HepG2 (cell line): ENCODE data around the gene PSMB3. TPM values are rescaled to one million over a fixed set of nuclear protein-coding genes. Genes with fewer than 3 reads are reported as not detected.

Source experiments
- ATAC-seq: fragments of 200-7000 bp; cut with Tn5 transposase; 3 replicates; pipeline ENCODE4 v1.9.1; 2020; ENCODE audit warnings: mild to moderate bottlenecking, moderate library complexity
- BruUV-seq: library from RNA; stranded (reverse); fragments of 400-500 nt; replicated peaks from 2 replicates; lab custom pipeline; 2021; lab: Mats Ljungman, UMichigan
- CTCF ChIA-PET: fragments of 300-600 bp; formaldehyde crosslinking; extraction: SDS; loops from one replicate; lab custom pipeline; 2021; ENCODE audit warnings: low total read pairs, inconsistent platforms, low intra/inter-chr PET ratio; lab: Yijun Ruan, JAX
- POLR2A ChIA-PET: fragments of 350-600 bp; sonication (Branson Sonifier 250); formaldehyde crosslinking; loops from one replicate; lab custom pipeline; 2020; ENCODE audit warnings: antibody characterized with exemption, inconsistent platforms; lab: Yijun Ruan, JAX
- DNase-seq: peaks from one replicate; pipeline ENCODE4 v3.0.0-alpha.2; 2015; ENCODE audit warnings: low spot score
- FAIRE-seq: peaks from 3 replicates; lab custom pipeline; 2011; peaks lifted over from hg19 to GRCh38; lab: Jason Lieb, UNC
- H2AFZ ChIP-seq: one replicate; pipeline ENCODE4 v1.6.1; 2011; ENCODE audit warnings: low read length, inconsistent platforms
- H3K27ac ChIP-seq: fragments of 300-600 bp; 3 replicates; pipeline ENCODE4 v1.8.0; 2011; ENCODE audit warnings: mixed run types, mild to moderate bottlenecking, mixed read lengths, low read length, inconsistent platforms; ENCODE audit not compliant: insufficient read depth; ENCODE audit errors: extremely low read length
- H3K27me3 ChIP-seq, 2 experiments: fragments of 200-600 bp in 1 of 2; 2 replicates in 1 of 2; 3 replicates in 1 of 2; pipeline versions ENCODE4 v1.6.0 to v1.8.0; 2011; ENCODE audit warnings: low read length in 2 of 2, mild to moderate bottlenecking in 2 of 2, moderate library complexity in 2 of 2, inconsistent platforms in 1 of 2; ENCODE audit not compliant: insufficient read depth in 2 of 2, control insufficient read depth in 1 of 2
- H3K36me3 ChIP-seq, 2 experiments: fragments of 200-600 bp in 1 of 2; replicated peaks in 1 of 2; 2 replicates in 1 of 2; 3 replicates in 1 of 2; pipeline versions ENCODE4 v1.5.1 to v1.8.0; 2011; ENCODE audit warnings: low read length in 2 of 2, inconsistent platforms in 1 of 2; ENCODE audit not compliant: insufficient read depth in 2 of 2, control insufficient read depth in 1 of 2
- H3K4me1 ChIP-seq: 2 replicates; pipeline ENCODE4 v1.5.1; 2012; ENCODE audit warnings: low read length, inconsistent platforms; ENCODE audit not compliant: insufficient read depth
- H3K4me2 ChIP-seq: 2 replicates; pipeline ENCODE4 v1.6.0; 2011; ENCODE audit warnings: low read depth, low read length, inconsistent platforms
- H3K4me3 ChIP-seq, 3 experiments: fragments of 200-600 bp in 1 of 3; sonication (generic), shearing (Covaris generic) in 1 of 3; replicated peaks in 1 of 3; 2 replicates each; pipeline ENCODE4 v1.5.1; 2011 to 2016; ENCODE audit warnings: low read length in 3 of 3, inconsistent platforms in 2 of 3, low read depth in 2 of 3, mild to moderate bottlenecking in 2 of 3, control low read depth in 1 of 3, mixed read lengths in 1 of 3; ENCODE audit not compliant: insufficient read depth in 1 of 3
- H3K79me2 ChIP-seq: one replicate; pipeline ENCODE4 v1.6.1; 2011; ENCODE audit warnings: low read length, inconsistent platforms; ENCODE audit not compliant: insufficient read depth
- H3K9ac ChIP-seq: 2 replicates; pipeline ENCODE4 v1.6.0; 2011; ENCODE audit warnings: mild to moderate bottlenecking, low read depth, low read length, inconsistent platforms; ENCODE audit not compliant: insufficient read depth
- H3K9me3 ChIP-seq: 2 replicates; pipeline ENCODE4 v1.5.1; 2012; ENCODE audit warnings: mild to moderate bottlenecking, low read length
- H4K20me1 ChIP-seq: 2 replicates; pipeline ENCODE4 v1.6.0; 2011; ENCODE audit warnings: inconsistent platforms, mild to moderate bottlenecking, low read length, moderate library complexity; ENCODE audit not compliant: insufficient read depth
- RBFOX2 ChIP-seq: fragments of 200-400 bp; formaldehyde crosslinking; IDR thresholded peaks from 2 replicates; pipeline ENCODE4 v1.6.1; 2017; ENCODE audit warnings: low read depth, mild to moderate bottlenecking, low read length
- SIX4 ChIP-seq: sonication (generic); formaldehyde crosslinking; IDR thresholded peaks from 2 replicates; pipeline ENCODE4 v1.4.0; 2020; ENCODE audit warnings: missing genetic modification reagents
- U2AF1 ChIP-seq: fragments of 200-400 bp; formaldehyde crosslinking; optimal IDR thresholded peaks from 2 replicates; pipeline ENCODE3; 2017; ENCODE audit warnings: mild to moderate bottlenecking, low read depth, low read length
- ZSCAN25 ChIP-seq: sonication (generic); formaldehyde crosslinking; IDR thresholded peaks from 2 replicates; pipeline ENCODE4 v1.8.0; 2022; ENCODE audit warnings: mild to moderate bottlenecking, missing genetic modification reagents
- WGBS: methylation state at CpG from one replicate; pipeline ENCODE4 v1.1.6; 2017; ENCODE audit warnings: low lambda C conversion rate; 5-methylcytosine and 5-hydroxymethylcytosine counted together
- in situ Hi-C: cut with HindIII; loops from 2 replicates; pipeline ENCODE4 v1.10.0; 2017; ENCODE audit warnings: low pct_unique_long_range_greater_than_20kb; ENCODE audit not compliant: extremely low pct_ligation_motif_present
- intact Hi-C: fragments of 100-400 bp; cut with micrococcal nuclease; formaldehyde crosslinking; loops from one replicate; pipeline ENCODE4 v1.10.0; 2022; ENCODE audit not compliant: unreplicated experiment
- polyA plus RNA-seq, 8 experiments: library from polyadenylated mRNA; depleted of rRNA in 3 of 8; stranded (reverse) in 7 of 8; unstranded in 1 of 8; fragments of >200 nt; fragmentation: Illumina TruSeq in 4 of 8; extraction: Trizol in 4 of 8; gene quantifications; 2 replicates each; pipeline versions ENCODE4 v1.2.1 to v1.2.3, GENCODE V29; 2011 to 2016; ENCODE audit warnings: low read depth in 4 of 8, missing spikeins in 1 of 8, mixed read lengths in 1 of 8; ENCODE audit not compliant: insufficient read depth in 1 of 8
- total RNA-seq, 5 experiments: library from RNA; depleted of rRNA; stranded (reverse); fragments of >200 nt; fragmentation: Illumina TruSeq; extraction: Trizol; gene quantifications; 2 replicates each; pipeline ENCODE4 v1.2.3, GENCODE V29; 2016; ENCODE audit warnings: low read depth in 1 of 5
- TF ChIP-seq, protein P1 (sequence below): sonication (generic); formaldehyde crosslinking; IDR thresholded peaks from 2 replicates; pipeline ENCODE4 v1.8.0; 2022; ENCODE audit warnings: missing genetic modification reagents, mild to moderate bottlenecking, moderate library complexity, borderline replicate concordance
- TF ChIP-seq, protein P2 (sequence below): sonication (generic); formaldehyde crosslinking; IDR thresholded peaks from 2 replicates; pipeline ENCODE4 v1.4.0; 2020; ENCODE audit warnings: missing genetic modification reagents

The PSMB3 gene
- total and polyA plus RNA-seq, 2 of the 13 experiments (the other 11 are each of a cell fraction or from before 2014, with no cell fraction given): 366 to 517 TPM

DNA sequence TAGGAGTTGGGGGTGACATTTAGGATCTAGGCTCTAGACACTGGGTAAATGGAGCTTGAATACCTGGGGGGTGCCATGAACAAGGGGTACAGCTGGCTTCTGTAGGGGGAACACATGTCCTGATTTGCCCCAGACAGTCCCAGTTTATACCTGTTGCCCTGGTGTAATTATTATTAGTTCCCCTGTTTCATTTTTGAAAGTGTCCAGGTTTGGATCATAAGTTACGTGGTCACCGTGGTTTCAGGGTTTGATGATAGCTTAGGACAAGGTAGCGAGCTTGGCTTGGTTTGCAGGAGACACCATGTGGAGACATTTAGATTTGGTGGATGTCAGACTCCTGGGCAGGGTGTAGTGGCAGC, 42.0 kb upstream of the PSMB3 start:
- peaks cover 44 to 81% of the 10 kb centered on the region in 2 experiments for H3K36me3 ChIP-seq
- in situ Hi-C loops (no loop called here), intact Hi-C loops (no loop called here)
- peaks cover 27% of the 10 kb centered on the region for H3K79me2 ChIP-seq
- H3K4me3 ChIP-seq: no peak overlapping the region
- H4K20me1 ChIP-seq: peaks cover 12% of the 10 kb centered on the region
- H3K27me3 ChIP-seq: no peaks in the 10 kb centered on the region
- ChIA-PET POLR2A (interaction anchor here (0.7 to 3.4 kb wide), 10 partner anchors 8 to 36 kb away, joined by 3 to 20 read pairs (median 3); partner anchors contain the start of gene EPOP), CTCF (no interaction called here)
- FAIRE-seq (no peak), ATAC-seq (no peak), DNase-seq (no peak)
- no peaks in the 10 kb centered on the region for H3K9me3 ChIP-seq
- H3K27ac ChIP-seq: no peak overlapping the region
- TF ChIP-seq SIX4 (CRISPR knock-in tag) (no peak), U2AF1 (no peak), ZSCAN25 (CRISPR knock-in tag) (no peak), RBFOX2 (peak; percentile 44; the same call in 1 of the 2 replicates)
- TF ChIP-seq, protein P1, sequence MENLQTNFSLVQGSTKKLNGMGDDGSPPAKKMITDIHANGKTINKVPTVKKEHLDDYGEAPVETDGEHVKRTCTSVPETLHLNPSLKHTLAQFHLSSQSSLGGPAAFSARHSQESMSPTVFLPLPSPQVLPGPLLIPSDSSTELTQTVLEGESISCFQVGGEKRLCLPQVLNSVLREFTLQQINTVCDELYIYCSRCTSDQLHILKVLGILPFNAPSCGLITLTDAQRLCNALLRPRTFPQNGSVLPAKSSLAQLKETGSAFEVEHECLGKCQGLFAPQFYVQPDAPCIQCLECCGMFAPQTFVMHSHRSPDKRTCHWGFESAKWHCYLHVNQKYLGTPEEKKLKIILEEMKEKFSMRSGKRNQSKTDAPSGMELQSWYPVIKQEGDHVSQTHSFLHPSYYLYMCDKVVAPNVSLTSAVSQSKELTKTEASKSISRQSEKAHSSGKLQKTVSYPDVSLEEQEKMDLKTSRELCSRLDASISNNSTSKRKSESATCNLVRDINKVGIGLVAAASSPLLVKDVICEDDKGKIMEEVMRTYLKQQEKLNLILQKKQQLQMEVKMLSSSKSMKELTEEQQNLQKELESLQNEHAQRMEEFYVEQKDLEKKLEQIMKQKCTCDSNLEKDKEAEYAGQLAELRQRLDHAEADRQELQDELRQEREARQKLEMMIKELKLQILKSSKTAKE: 0 out of 2 replicates have a peak, but pooled peaks have one; percentile 19
- TF ChIP-seq, protein P2, sequence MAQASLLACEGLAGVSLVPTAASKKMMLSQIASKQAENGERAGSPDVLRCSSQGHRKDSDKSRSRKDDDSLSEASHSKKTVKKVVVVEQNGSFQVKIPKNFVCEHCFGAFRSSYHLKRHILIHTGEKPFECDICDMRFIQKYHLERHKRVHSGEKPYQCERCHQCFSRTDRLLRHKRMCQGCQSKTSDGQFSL (CRISPR knock-in tag): 0 out of 2 replicates have a peak, but pooled peaks have one; percentile 22
- no peak overlapping the region for H2AFZ ChIP-seq
- no peak overlapping the region for H3K9ac ChIP-seq
- no TSS peak for BruUV-seq
- H3K4me2 ChIP-seq: no peak overlapping the region
- 100% methylated on average over 3 of the region's 3 CpGs for WGBS
- H3K4me1 ChIP-seq: peaks cover 48% of the 10 kb centered on the region
